K562 (cell line): ENCODE data around the gene SUPT3H. TPM values are rescaled to one million over a fixed set of nuclear protein-coding genes. Genes with fewer than 3 reads are reported as not detected.

Experiments used
- ATAC-seq: fragments of 200-7000 bp; cut with Tn5 transposase; 3 replicates; pipeline ENCODE4 v1.9.1; 2020; ENCODE audit warnings: moderate library complexity
- BruUV-seq: library from RNA; stranded (reverse); fragments of 400-500 nt; replicated peaks from 2 replicates; lab custom pipeline; 2021; lab: Mats Ljungman, UMichigan
- CTCF ChIA-PET: fragments of 300-600 bp; formaldehyde crosslinking; extraction: SDS; loops from one replicate; lab custom pipeline; 2021; ENCODE audit warnings: low intra/inter-chr PET ratio; lab: Yijun Ruan, JAX
- POLR2A ChIA-PET: fragments of 300-600, 350-650 bp; sonication (Branson Sonifier 250); formaldehyde crosslinking; extraction: SDS; loops from one replicate; lab custom pipeline; 2021; ENCODE audit warnings: antibody characterized with exemption, inconsistent platforms; lab: Yijun Ruan, JAX
- DNase-seq, 4 experiments: peaks; one replicate each; pipeline versions ENCODE4 v3.0.0 to v3.0.0-alpha.2; 2011 to 2018; ENCODE audit warnings: low spot score in 3 of 4, mixed read lengths in 3 of 4; ENCODE audit errors: extremely low read depth in 1 of 4
- FAIRE-seq: peaks from 2 replicates; lab custom pipeline; 2011; peaks lifted over from hg19 to GRCh38; lab: Jason Lieb, UNC
- H2AFZ ChIP-seq: 2 replicates; pipeline ENCODE4 v1.6.0; 2011; ENCODE audit warnings: low read depth, low read length, control low read depth, inconsistent platforms
- H3K27ac ChIP-seq: fragments of 200-600 bp; 3 replicates; pipeline ENCODE4 v1.8.0; 2011; ENCODE audit warnings: low read depth, mild to moderate bottlenecking, control low read depth, inconsistent platforms, low read length, moderate library complexity, mixed read lengths; ENCODE audit errors: extremely low read depth
- H3K27me3 ChIP-seq, 2 experiments: fragments of 300-600 bp in 1 of 2; 2 replicates in 1 of 2; 3 replicates in 1 of 2; pipeline versions ENCODE4 v1.6.0 to v1.8.0; 2011; ENCODE audit warnings: inconsistent platforms in 2 of 2, low read length in 2 of 2, mild to moderate bottlenecking in 1 of 2, mixed read lengths in 1 of 2, moderate library complexity in 1 of 2; ENCODE audit not compliant: control insufficient read depth in 2 of 2, insufficient read depth in 2 of 2
- H3K36me3 ChIP-seq: fragments of 300-600 bp; 3 replicates; pipeline ENCODE4 v1.8.0; 2011; ENCODE audit warnings: mild to moderate bottlenecking, low read length, inconsistent platforms; ENCODE audit not compliant: control insufficient read depth, insufficient read depth
- H3K4me1 ChIP-seq, 2 experiments: fragments of 200-600 bp in 1 of 2; replicated peaks in 1 of 2; 2 replicates in 1 of 2; 3 replicates in 1 of 2; pipeline versions ENCODE4 v1.5.1 to v1.8.0; 2011; ENCODE audit warnings: inconsistent platforms in 2 of 2, low read length in 2 of 2, mild to moderate bottlenecking in 1 of 2, mixed read lengths in 1 of 2, moderate library complexity in 1 of 2; ENCODE audit not compliant: control insufficient read depth in 2 of 2, insufficient read depth in 2 of 2
- H3K4me2 ChIP-seq: 2 replicates; pipeline ENCODE4 v1.6.1; 2011; ENCODE audit warnings: low read length, control low read depth, inconsistent platforms, mixed read lengths; ENCODE audit not compliant: insufficient read depth
- H3K4me3 ChIP-seq: fragments of 200-600 bp; sonication (generic), shearing (Covaris generic); 2 replicates; pipeline ENCODE4 v1.5.1; 2016; ENCODE audit warnings: control low read depth, inconsistent platforms
- H3K79me2 ChIP-seq: fragments of 200-600 bp; 3 replicates; pipeline ENCODE4 v1.8.0; 2011; ENCODE audit warnings: low read length, inconsistent platforms; ENCODE audit not compliant: control insufficient read depth, insufficient read depth
- H3K9ac ChIP-seq, 2 experiments: 2 replicates each; pipeline versions ENCODE4 v1.6.0 to v1.6.1; 2011; ENCODE audit warnings: low read depth in 2 of 2, low read length in 2 of 2, control low read depth in 1 of 2, inconsistent platforms in 1 of 2, mild to moderate bottlenecking in 1 of 2, mixed read lengths in 1 of 2; ENCODE audit not compliant: insufficient read depth in 1 of 2
- H3K9me1 ChIP-seq: one replicate; pipeline ENCODE4 v1.6.0; 2011; ENCODE audit warnings: inconsistent platforms, mild to moderate bottlenecking, low read length, moderate library complexity; ENCODE audit not compliant: control insufficient read depth, insufficient read depth
- H3K9me3 ChIP-seq: replicated peaks from 2 replicates; pipeline ENCODE4 v1.5.1; 2011; ENCODE audit warnings: low read depth, low read length, inconsistent platforms; ENCODE audit not compliant: control insufficient read depth, insufficient read depth
- H4K20me1 ChIP-seq: replicated peaks from 2 replicates; pipeline ENCODE4 v1.6.1; 2011; ENCODE audit warnings: low read length, inconsistent platforms, mixed read lengths; ENCODE audit not compliant: control insufficient read depth, insufficient read depth
- CBFA2T3 ChIP-seq: fragments of 450-650 bp; IDR thresholded peaks from 2 replicates; pipeline ENCODE4 v1.6.1; 2017
- FOS ChIP-seq: IDR thresholded peaks from 3 replicates; pipeline ENCODE4 v1.6.1; 2011; ENCODE audit not compliant: insufficient read length; ENCODE audit errors: extremely low read depth
- HNRNPH1 ChIP-seq: fragments of 200-400 bp; formaldehyde crosslinking; optimal IDR thresholded peaks from 2 replicates; pipeline ENCODE3; 2017; ENCODE audit warnings: low read depth, mild to moderate bottlenecking, low read length, moderate library complexity
- MECOM ChIP-seq: fragments of 250-450 bp; sonication (Bioruptor Pico); IDR thresholded peaks from 2 replicates; pipeline ENCODE4 v1.8.0; 2022; ENCODE audit warnings: inconsistent platforms
- MNT ChIP-seq, 2 experiments: fragments of 450-650 bp; conservative IDR thresholded peaks; 2 replicates each; pipeline ENCODE4 v1.6.1; 2017; ENCODE audit warnings: mild to moderate bottlenecking in 2 of 2, moderate library complexity in 2 of 2
- NFRKB ChIP-seq: fragments of 450-650 bp; IDR thresholded peaks from 2 replicates; pipeline ENCODE4 v1.6.1; 2016; ENCODE audit warnings: low read depth
- PRPF4 ChIP-seq: fragments of 200-400 bp; formaldehyde crosslinking; IDR thresholded peaks from one replicate; pipeline ENCODE4 v1.6.1; 2017; ENCODE audit warnings: low read length, low read depth, mild to moderate bottlenecking; ENCODE audit not compliant: insufficient read depth, poor library complexity, severe bottlenecking
- RBM17 ChIP-seq: fragments of 200-400 bp; formaldehyde crosslinking; IDR thresholded peaks from 2 replicates; pipeline ENCODE4 v1.6.1; 2017; ENCODE audit warnings: low read depth, mild to moderate bottlenecking, low read length, borderline replicate concordance
- RUNX1 ChIP-seq: sonication (generic); IDR thresholded peaks from 2 replicates; pipeline ENCODE4 v1.6.1; 2016; ENCODE audit warnings: antibody characterized with exemption, low read depth
- SETDB1 ChIP-seq: IDR thresholded peaks from one replicate; pipeline ENCODE4 v1.6.1; 2012; ENCODE audit warnings: low read length, control low read depth, inconsistent platforms
- SMARCB1 ChIP-seq: IDR thresholded peaks from 2 replicates; pipeline ENCODE4 v1.6.1; 2011; ENCODE audit warnings: improper control_type of control experiment, low read depth; ENCODE audit not compliant: insufficient read length
- STAT5A ChIP-seq: IDR thresholded peaks from 2 replicates; pipeline ENCODE4 v1.6.1; 2012; ENCODE audit warnings: low read length, inconsistent platforms, borderline replicate concordance
- SUPT5H ChIP-seq: fragments of 450-650 bp; IDR thresholded peaks from 2 replicates; pipeline ENCODE4 v1.6.1; 2016
- TEAD2 ChIP-seq: fragments of 450-650 bp; IDR thresholded peaks from 2 replicates; pipeline ENCODE4 v1.6.1; 2016; ENCODE audit warnings: missing genetic modification characterization, control low read depth, missing compliant biosample characterization
- ZNF134 ChIP-seq: fragments of 250-450 bp; sonication (Bioruptor Pico); conservative IDR thresholded peaks from 2 replicates; pipeline ENCODE4 v1.4.0; 2020
- ZNF512 ChIP-seq: IDR thresholded peaks from 2 replicates; pipeline ENCODE4 v1.6.1; 2016; ENCODE audit warnings: missing genetic modification characterization, missing compliant biosample characterization
- ZNF707 ChIP-seq: fragments of 250-450 bp; sonication (Bioruptor Pico); conservative IDR thresholded peaks from 2 replicates; pipeline ENCODE4 v1.8.0; 2022; ENCODE audit warnings: inconsistent platforms, mild to moderate bottlenecking, moderate library complexity
- in situ Hi-C: fragments of 300-500 bp; cut with MboI; formaldehyde crosslinking; loops from 4 replicates; pipeline ENCODE4 v1.15.0; 2018; ENCODE audit warnings: inconsistent platforms, mixed read lengths
- intact Hi-C: fragments of 100-400 bp; cut with micrococcal nuclease; formaldehyde crosslinking; loops from 2 replicates; pipeline ENCODE4 v1.14.2; 2022
- polyA plus RNA-seq, 8 experiments: library from polyadenylated mRNA; depleted of rRNA in 4 of 8; stranded (reverse) in 5 of 8; unstranded in 3 of 8; fragments of >200 nt; fragmentation: Nextera tagmentation in 2 of 8; fragmentation: Illumina TruSeq in 1 of 8; extraction: Ambion mirVana in 2 of 8; extraction: Trizol in 1 of 8; gene quantifications; 2 replicates each; pipeline versions ENCODE4 v1.2.1 to v1.2.3, GENCODE V29; 2011 to 2014; ENCODE audit warnings: inconsistent platforms in 1 of 8, missing spikeins in 1 of 8
- total RNA-seq, 7 experiments: library from RNA; depleted of rRNA in 6 of 7; stranded (reverse); fragments of >200 nt in 6 of 7; fragmentation: Illumina TruSeq in 2 of 7; extraction: Trizol in 2 of 7; gene quantifications; 2 replicates each; pipeline versions ENCODE4 v1.2.1 to v1.2.3, GENCODE V29; 2011 to 2021; ENCODE audit warnings: low replicate concordance in 1 of 7

SUPT3H gene
- total and polyA plus RNA-seq, 9 of the 15 experiments (the other 6 are each of a cell fraction or from before 2014, with no cell fraction given), result 7.2 to 16.3 (median 11.9) TPM

GRCh38 chr6:44850312-44850711 is 527.4 kb downstream of the SUPT3H start:
- no peaks in the 10 kb centered on the region for H3K79me2 ChIP-seq
- intact Hi-C loops, result no loop called here
- H3K9me1 ChIP-seq, result no peaks in the 10 kb centered on the region
- FAIRE-seq, result no peak
- no TSS peak for BruUV-seq
- POLR2A ChIA-PET, result interaction anchor here (0.7 kb wide), 1 partner anchor 64 kb away, joined by 3 read pairs; no protein-coding TSS in a partner anchor
- no peaks in the 10 kb centered on the region for H4K20me1 ChIP-seq
- H3K9me3 ChIP-seq, result no peaks in the 10 kb centered on the region
- H2AFZ ChIP-seq, result no peak overlapping the region
- H3K27ac ChIP-seq, result no peak overlapping the region
- H3K4me1 ChIP-seq, result 0 out of 5 replicates have a peak, but pooled peaks cover 0 to 5% of the 10 kb centered on the region in 2 experiments
- H3K36me3 ChIP-seq, result no peaks in the 10 kb centered on the region
- H3K4me3 ChIP-seq, result no peak overlapping the region
- CTCF ChIA-PET, result no interaction called here
- TF ChIP-seq SUPT5H (no peak), PRPF4 (no peak), SMARCB1 (no peak), RUNX1 (no peak), SETDB1 (no peak), FOS (no peak), TEAD2 (tag) (no peak), STAT5A (no peak), ZNF512 (tag) (no peak), ZNF134 (no peak), MNT (conservative IDR thresholded peaks at IDR 0.05) (no peak), RBM17 (no peak), NFRKB (no peak), CBFA2T3 (no peak), ZNF707 (CRISPR knock-in tag) (no peak), HNRNPH1 (no peak), MECOM (CRISPR knock-in tag) (no peak)
- TF ChIP-seq, all 486 proteins: peak for 0
- in situ Hi-C loops, result no loop called here
- DNase-seq (no peak), ATAC-seq (no peak)
- H3K27me3 ChIP-seq, result 0 out of 5 replicates have a peak, but pooled peaks cover 0 to 7% of the 10 kb centered on the region in 2 experiments
- H3K9ac ChIP-seq, result no peak overlapping the region
- H3K4me2 ChIP-seq, result no peak overlapping the region
